ENCODE results near the gene IFIT5. TPM values are rescaled to one million over a fixed set of nuclear protein-coding genes. Genes with fewer than 3 reads are reported as not detected.

IFIT5 gene
- total RNA-seq, 2 experiments from 2014 or later: 7.0 to 7.2 TPM

- peak; percentile 42 for DNase-seq
- H3K9me3 Mint-ChIP-seq: peaks cover 4% of the 10 kb centered on the region
Measured at GRCh38 chr10:89414879-89415821, 782 bp downstream of the IFIT5 start.

GRCh38 chr10:89416465-89416864 lies 2.1 kb downstream of the IFIT5 start:
- peaks cover 25% of the 10 kb centered on the region for H3K36me3 Mint-ChIP-seq (ENCODE audit: low read depth)
- H3K9me3 Mint-ChIP-seq: peaks cover 4% of the 10 kb centered on the region
- H3K4me1 Mint-ChIP-seq (ENCODE audit: low read depth): peaks cover 52% of the 10 kb centered on the region
- intact Hi-C loops (cut with micrococcal nuclease): loop anchor here (5.0 to 10.0 kb wide), 3 partner anchors 532 to 1788 kb away; partner anchors contain the start of genes RPP30 and STAMBPL1
- peak overlapping the region; percentile 96 for H3K27ac Mint-ChIP-seq
- H3K27me3 Mint-ChIP-seq (ENCODE audit: low read depth): no peaks in the 10 kb centered on the region
- CTCF ChIA-PET: interaction anchor here (1.4 kb wide), 1 partner anchor 285 kb away, joined by 3 read pairs; the partner anchor contains the start of gene KIF20B
- peak overlapping the region; percentile 85 for H3K4me3 Mint-ChIP-seq
- no peak for DNase-seq

More at GRCh38 chr10:89414879-89415821, 782 bp downstream of the IFIT5 start:
- H3K4me3 Mint-ChIP-seq: peak overlapping the region; percentile 85
- peak overlapping the region; percentile 96 for H3K27ac Mint-ChIP-seq
- no peaks in the 10 kb centered on the region for H3K27me3 Mint-ChIP-seq (ENCODE audit: low read depth)
- H3K4me1 Mint-ChIP-seq (ENCODE audit: low read depth): peaks cover 49% of the 10 kb centered on the region
- CTCF ChIA-PET: interaction anchor here (0.9 to 1.6 kb wide), 4 partner anchors 9 to 83 kb away, joined by 3 read pairs; no protein-coding TSS in a partner anchor
- peaks cover 23% of the 10 kb centered on the region for H3K36me3 Mint-ChIP-seq (ENCODE audit: low read depth)
- intact Hi-C loops (cut with micrococcal nuclease): loop anchor here (1.0 to 10.0 kb wide), 11 partner anchors 23 to 1790 kb away; partner anchors contain the start of genes FAS, IFIT1, IFIT2 and LIPA

GRCh38 chr10:89419548-89419947 lies 5.2 kb downstream of the IFIT5 start:
- Mint-ChIP-seq H3K9me3 (no peaks in the 10 kb centered on the region), H3K36me3 (ENCODE audit: low read depth) (peaks cover 18% of the 10 kb centered on the region), H3K4me3 (no peak overlapping the region), H3K27ac (no peak overlapping the region), H3K4me1 (ENCODE audit: low read depth) (peaks cover 35% of the 10 kb centered on the region), H3K27me3 (ENCODE audit: low read depth) (no peaks in the 10 kb centered on the region)
- peak; percentile 28 for DNase-seq
- intact Hi-C loops (cut with micrococcal nuclease): loop anchor here (2.0 to 10.0 kb wide), 4 partner anchors 281 to 1785 kb away; partner anchors contain the start of genes KIF20B, RPP30 and STAMBPL1
- CTCF ChIA-PET: interaction anchor here (0.6 to 2.1 kb wide), 5 partner anchors 8 to 1470 kb away, joined by 3 to 6 read pairs (median 4); no protein-coding TSS in a partner anchor

GRCh38 chr10:89421018-89421476 lies 6.7 kb downstream of the IFIT5 start:
- Mint-ChIP-seq H3K27ac (no peak overlapping the region), H3K27me3 (ENCODE audit: low read depth) (no peaks in the 10 kb centered on the region), H3K4me3 (no peak overlapping the region), H3K36me3 (ENCODE audit: low read depth) (peaks cover 11% of the 10 kb centered on the region), H3K9me3 (no peaks in the 10 kb centered on the region), H3K4me1 (ENCODE audit: low read depth) (peaks cover 30% of the 10 kb centered on the region)
- CTCF ChIA-PET: interaction anchor here (0.5 to 0.6 kb wide), 2 partner anchors 107 to 372 kb away, joined by 3 to 5 read pairs; no protein-coding TSS in a partner anchor
- DNase-seq: no peak
- intact Hi-C loops (cut with micrococcal nuclease): loop anchor here (10.0 kb wide), 1 partner anchor 374 kb away; no protein-coding TSS in a partner anchor

- DNase-seq: no peak
- intact Hi-C loops (cut with micrococcal nuclease): loop anchor here (5.0 to 10.0 kb wide), 3 partner anchors 217 to 712 kb away; no protein-coding TSS in a partner anchor
- H3K27me3 Mint-ChIP-seq (ENCODE audit: low read depth): no peaks in the 10 kb centered on the region
- H3K4me3 Mint-ChIP-seq: no peak overlapping the region
- peaks cover 8% of the 10 kb centered on the region for H3K4me1 Mint-ChIP-seq (ENCODE audit: low read depth)
- H3K36me3 Mint-ChIP-seq (ENCODE audit: low read depth): peaks cover 1% of the 10 kb centered on the region
- CTCF ChIA-PET: interaction anchor here (1.2 kb wide), 1 partner anchor 140 kb away, joined by 5 read pairs; no protein-coding TSS in a partner anchor
- no peak overlapping the region for H3K27ac Mint-ChIP-seq
- H3K9me3 Mint-ChIP-seq: no peaks in the 10 kb centered on the region
Measured at GRCh38 chr10:89425000-89425399, 10.6 kb downstream of the IFIT5 start.

- Mint-ChIP-seq H3K4me1 (ENCODE audit: low read depth) (no peaks in the 10 kb centered on the region), H3K4me3 (no peak overlapping the region), H3K27me3 (ENCODE audit: low read depth) (no peaks in the 10 kb centered on the region), H3K9me3 (no peaks in the 10 kb centered on the region), H3K36me3 (ENCODE audit: low read depth) (no peaks in the 10 kb centered on the region), H3K27ac (no peak overlapping the region)
- DNase-seq: peak; percentile 19
- intact Hi-C loops (cut with micrococcal nuclease): loop anchor here (1.0 to 10.0 kb wide), 4 partner anchors 138 to 711 kb away; no protein-coding TSS in a partner anchor
- CTCF ChIA-PET: interaction anchor here (0.9 to 2.6 kb wide), 5 partner anchors 8 to 142 kb away, joined by 3 to 13 read pairs (median 5); no protein-coding TSS in a partner anchor
Measured at GRCh38 chr10:89426230-89426868, 12.0 kb downstream of the IFIT5 start.

GRCh38 chr10:89427629-89428028 lies 13.3 kb downstream of the IFIT5 start:
- Mint-ChIP-seq H3K36me3 (ENCODE audit: low read depth) (no peaks in the 10 kb centered on the region), H3K4me1 (ENCODE audit: low read depth) (no peaks in the 10 kb centered on the region), H3K27ac (no peak overlapping the region), H3K9me3 (no peaks in the 10 kb centered on the region), H3K27me3 (ENCODE audit: low read depth) (no peaks in the 10 kb centered on the region), H3K4me3 (no peak overlapping the region)
- no peak for DNase-seq
- CTCF ChIA-PET: interaction anchor here (0.5 to 2.6 kb wide), 7 partner anchors 9 to 170 kb away, joined by 3 to 13 read pairs (median 5); no protein-coding TSS in a partner anchor
- intact Hi-C loops (cut with micrococcal nuclease): loop anchor here (5.0 to 10.0 kb wide), 3 partner anchors 215 to 710 kb away; no protein-coding TSS in a partner anchor

GRCh38 chr10:89428877-89429276 lies 14.5 kb downstream of the IFIT5 start:
- Mint-ChIP-seq H3K27ac (no peak overlapping the region), H3K4me3 (no peak overlapping the region), H3K27me3 (ENCODE audit: low read depth) (no peaks in the 10 kb centered on the region), H3K9me3 (no peaks in the 10 kb centered on the region), H3K4me1 (ENCODE audit: low read depth) (no peaks in the 10 kb centered on the region), H3K36me3 (ENCODE audit: low read depth) (no peaks in the 10 kb centered on the region)
- DNase-seq: no peak
- CTCF ChIA-PET: interaction anchor here (0.7 to 2.6 kb wide), 4 partner anchors 12 to 140 kb away, joined by 4 to 13 read pairs (median 6); no protein-coding TSS in a partner anchor
- intact Hi-C loops (cut with micrococcal nuclease): loop anchor here (5.0 to 10.0 kb wide), 3 partner anchors 213 to 708 kb away; no protein-coding TSS in a partner anchor

- intact Hi-C loops (cut with micrococcal nuclease): no loop called here
- Mint-ChIP-seq H3K9me3 (no peaks in the 10 kb centered on the region), H3K4me3 (no peak overlapping the region), H3K27me3 (ENCODE audit: low read depth) (peaks cover 12% of the 10 kb centered on the region), H3K36me3 (ENCODE audit: low read depth) (no peaks in the 10 kb centered on the region), H3K4me1 (ENCODE audit: low read depth) (no peaks in the 10 kb centered on the region), H3K27ac (no peak overlapping the region)
- CTCF ChIA-PET: interaction anchor here (0.8 to 1.2 kb wide), 3 partner anchors 13 to 214 kb away, joined by 3 to 4 read pairs (median 3); no protein-coding TSS in a partner anchor
- no peak for DNase-seq
Measured at GRCh38 chr10:89431977-89432376, 17.6 kb downstream of the IFIT5 start.

GRCh38 chr10:89438525-89438924 lies 24.2 kb downstream of the IFIT5 start:
- H3K27me3 Mint-ChIP-seq (ENCODE audit: low read depth): peaks cover 12% of the 10 kb centered on the region
- H3K4me1 Mint-ChIP-seq (ENCODE audit: low read depth): no peaks in the 10 kb centered on the region
- CTCF ChIA-PET: interaction anchor here (1.4 kb wide), 1 partner anchor 27 kb away, joined by 3 read pairs; no protein-coding TSS in a partner anchor
- intact Hi-C loops (cut with micrococcal nuclease): no loop called here
- H3K36me3 Mint-ChIP-seq (ENCODE audit: low read depth): no peaks in the 10 kb centered on the region
- DNase-seq: no peak
- no peaks in the 10 kb centered on the region for H3K9me3 Mint-ChIP-seq
- H3K27ac Mint-ChIP-seq: no peak overlapping the region
- H3K4me3 Mint-ChIP-seq: no peak overlapping the region

GRCh38 chr10:89440226-89441009 lies 26.1 kb downstream of the IFIT5 start:
- Mint-ChIP-seq H3K27me3 (ENCODE audit: low read depth) (peaks cover 7% of the 10 kb centered on the region), H3K4me1 (ENCODE audit: low read depth) (no peaks in the 10 kb centered on the region), H3K27ac (no peak overlapping the region), H3K4me3 (no peak overlapping the region), H3K9me3 (no peaks in the 10 kb centered on the region), H3K36me3 (ENCODE audit: low read depth) (no peaks in the 10 kb centered on the region)
- DNase-seq: no peak
- CTCF ChIA-PET: interaction anchor here (0.7 to 1.4 kb wide), 4 partner anchors 11 to 148 kb away, joined by 3 to 4 read pairs (median 3); no protein-coding TSS in a partner anchor
- intact Hi-C loops (cut with micrococcal nuclease): no loop called here
